Measurements from ENCODE around the gene HSD17B13.
"Not testable (repeated sequence)": the region's sequence is repeated elsewhere in the genome, so short reads cannot be mapped to it uniquely, and the experiment has no call there.

The HSD17B13 gene

GRCh38 chr4:87304745-87305432 is 17.8 kb downstream of the HSD17B13 start:
- Histone ChIP-seq H3K27ac (ENCODE audit: low read depth, low read length) (no peak overlapping the region), H3K4me1 (ENCODE audit: control insufficient read depth in 1 of 2, insufficient read depth in 2 of 2, low read length in 2 of 2) (no peaks in the 10 kb centered on the region), H3K36me3 (ENCODE audit: control insufficient read depth in 1 of 2, insufficient read depth in 2 of 2, low read length in 2 of 2) (no peaks in the 10 kb centered on the region), H3K27me3 (ENCODE audit: control insufficient read depth in 1 of 2, insufficient read depth in 2 of 2, low read length in 2 of 2) (no peaks in the 10 kb centered on the region), H3K9me3 (ENCODE audit: control insufficient read depth in 1 of 2, low read length in 2 of 2) (no peaks in the 10 kb centered on the region), H3K9ac (ENCODE audit: low read depth in 1 of 2, low read length in 2 of 2) (no peak overlapping the region), H3K4me3 (ENCODE audit: low read depth in 1 of 2, low read length in 2 of 2) (no peak overlapping the region)

- no peaks in the 10 kb centered on the region for H3K4me1 ChIP-seq (ENCODE audit: control insufficient read depth in 1 of 2, insufficient read depth in 2 of 2, low read length in 2 of 2)
- H3K9me3 ChIP-seq (ENCODE audit: control insufficient read depth in 1 of 2, low read length in 2 of 2) = no peaks in the 10 kb centered on the region
- no peak overlapping the region for H3K27ac ChIP-seq (ENCODE audit: low read depth, low read length)
- H3K36me3 ChIP-seq (ENCODE audit: control insufficient read depth in 1 of 2, insufficient read depth in 2 of 2, low read length in 2 of 2) = no peaks in the 10 kb centered on the region
- no peaks in the 10 kb centered on the region for H3K27me3 ChIP-seq (ENCODE audit: control insufficient read depth in 1 of 2, insufficient read depth in 2 of 2, low read length in 2 of 2)
- no peak overlapping the region for H3K4me3 ChIP-seq (ENCODE audit: low read depth in 1 of 2, low read length in 2 of 2)
- no peak overlapping the region for H3K9ac ChIP-seq (ENCODE audit: low read depth in 1 of 2, low read length in 2 of 2)
Measured at GRCh38 chr4:87299898-87300297, 22.8 kb downstream of the HSD17B13 start.

- no peak overlapping the region for H3K27ac ChIP-seq (ENCODE audit: low read depth, low read length)
- H3K9me3 ChIP-seq (ENCODE audit: control insufficient read depth in 1 of 2, low read length in 2 of 2) = peaks cover 0 to 4% of the 10 kb centered on the region in 2 donors
- H3K36me3 ChIP-seq (ENCODE audit: control insufficient read depth in 1 of 2, insufficient read depth in 2 of 2, low read length in 2 of 2) = no peaks in the 10 kb centered on the region
- no peak overlapping the region for H3K9ac ChIP-seq (ENCODE audit: low read depth in 1 of 2, low read length in 2 of 2)
- no peaks in the 10 kb centered on the region for H3K27me3 ChIP-seq (ENCODE audit: control insufficient read depth in 1 of 2, insufficient read depth in 2 of 2, low read length in 2 of 2)
- H3K4me3 ChIP-seq (ENCODE audit: low read depth in 1 of 2, low read length in 2 of 2) = no peak overlapping the region
- no peaks in the 10 kb centered on the region for H3K4me1 ChIP-seq (ENCODE audit: control insufficient read depth in 1 of 2, insufficient read depth in 2 of 2, low read length in 2 of 2)
Measured at GRCh38 chr4:87298362-87298761, 24.3 kb downstream of the HSD17B13 start.

- H3K4me3 ChIP-seq (ENCODE audit: low read depth in 1 of 2, low read length in 2 of 2); H3K27ac ChIP-seq (ENCODE audit: low read depth, low read length); H3K27me3 ChIP-seq (ENCODE audit: control insufficient read depth in 1 of 2, insufficient read depth in 2 of 2, low read length in 2 of 2); H3K36me3 ChIP-seq (ENCODE audit: control insufficient read depth in 1 of 2, insufficient read depth in 2 of 2, low read length in 2 of 2); H3K9me3 ChIP-seq (ENCODE audit: control insufficient read depth in 1 of 2, low read length in 2 of 2); H3K9ac ChIP-seq (ENCODE audit: low read depth in 1 of 2, low read length in 2 of 2); H3K4me1 ChIP-seq (ENCODE audit: control insufficient read depth in 1 of 2, insufficient read depth in 2 of 2, low read length in 2 of 2): not testable (repeated sequence)
Measured at GRCh38 chr4:87294911-87295310, 27.8 kb downstream of the HSD17B13 start.

GRCh38 chr4:87293889-87294288 is 28.8 kb downstream of the HSD17B13 start:
- not testable (repeated sequence) for H3K36me3 ChIP-seq (ENCODE audit: control insufficient read depth in 1 of 2, insufficient read depth in 2 of 2, low read length in 2 of 2); H3K9ac ChIP-seq (ENCODE audit: low read depth in 1 of 2, low read length in 2 of 2); H3K27ac ChIP-seq (ENCODE audit: low read depth, low read length); H3K4me3 ChIP-seq (ENCODE audit: low read depth in 1 of 2, low read length in 2 of 2); H3K4me1 ChIP-seq (ENCODE audit: control insufficient read depth in 1 of 2, insufficient read depth in 2 of 2, low read length in 2 of 2); H3K9me3 ChIP-seq (ENCODE audit: control insufficient read depth in 1 of 2, low read length in 2 of 2); H3K27me3 ChIP-seq (ENCODE audit: control insufficient read depth in 1 of 2, insufficient read depth in 2 of 2, low read length in 2 of 2)

GRCh38 chr4:87286970-87287369 is 35.7 kb downstream of the HSD17B13 start:
- H3K27me3 ChIP-seq (ENCODE audit: control insufficient read depth in 1 of 2, insufficient read depth in 2 of 2, low read length in 2 of 2) = no peaks in the 10 kb centered on the region
- H3K27ac ChIP-seq (ENCODE audit: low read depth, low read length) = no peak overlapping the region
- no peaks in the 10 kb centered on the region for H3K36me3 ChIP-seq (ENCODE audit: control insufficient read depth in 1 of 2, insufficient read depth in 2 of 2, low read length in 2 of 2)
- H3K4me1 ChIP-seq (ENCODE audit: control insufficient read depth in 1 of 2, insufficient read depth in 2 of 2, low read length in 2 of 2) = no peaks in the 10 kb centered on the region
- no peak overlapping the region for H3K4me3 ChIP-seq (ENCODE audit: low read depth in 1 of 2, low read length in 2 of 2)
- peaks cover 9 to 11% of the 10 kb centered on the region in 2 donors for H3K9me3 ChIP-seq (ENCODE audit: control insufficient read depth in 1 of 2, low read length in 2 of 2)
- no peak overlapping the region for H3K9ac ChIP-seq (ENCODE audit: low read depth in 1 of 2, low read length in 2 of 2)

GRCh38 chr4:87284268-87284667 is 38.4 kb downstream of the HSD17B13 start:
- H3K4me3 ChIP-seq (ENCODE audit: low read depth in 1 of 2, low read length in 2 of 2); H3K36me3 ChIP-seq (ENCODE audit: control insufficient read depth in 1 of 2, insufficient read depth in 2 of 2, low read length in 2 of 2); H3K9ac ChIP-seq (ENCODE audit: low read depth in 1 of 2, low read length in 2 of 2); H3K4me1 ChIP-seq (ENCODE audit: control insufficient read depth in 1 of 2, insufficient read depth in 2 of 2, low read length in 2 of 2); H3K27me3 ChIP-seq (ENCODE audit: control insufficient read depth in 1 of 2, insufficient read depth in 2 of 2, low read length in 2 of 2); H3K27ac ChIP-seq (ENCODE audit: low read depth, low read length): not testable (repeated sequence)
- H3K9me3 ChIP-seq (ENCODE audit: control insufficient read depth in 1 of 2, low read length in 2 of 2) = peaks cover 9 to 11% of the 10 kb centered on the region in 2 donors

- Histone ChIP-seq H3K4me1 (ENCODE audit: control insufficient read depth in 1 of 2, insufficient read depth in 2 of 2, low read length in 2 of 2) (no peaks in the 10 kb centered on the region), H3K9ac (ENCODE audit: low read depth in 1 of 2, low read length in 2 of 2) (no peak overlapping the region), H3K36me3 (ENCODE audit: control insufficient read depth in 1 of 2, insufficient read depth in 2 of 2, low read length in 2 of 2) (no peaks in the 10 kb centered on the region), H3K9me3 (ENCODE audit: control insufficient read depth in 1 of 2, low read length in 2 of 2) (peaks cover 9 to 11% of the 10 kb centered on the region in 2 donors), H3K4me3 (ENCODE audit: low read depth in 1 of 2, low read length in 2 of 2) (no peak overlapping the region), H3K27ac (ENCODE audit: low read depth, low read length) (no peak overlapping the region), H3K27me3 (ENCODE audit: control insufficient read depth in 1 of 2, insufficient read depth in 2 of 2, low read length in 2 of 2) (no peaks in the 10 kb centered on the region)
Measured at GRCh38 chr4:87283151-87283550, 39.5 kb downstream of the HSD17B13 start.

- H3K4me3 ChIP-seq (ENCODE audit: low read depth in 1 of 2, low read length in 2 of 2) = no peak overlapping the region
- H3K9me3 ChIP-seq (ENCODE audit: control insufficient read depth in 1 of 2, low read length in 2 of 2) = peaks cover 5% of the 10 kb centered on the region in 2 donors
- H3K36me3 ChIP-seq (ENCODE audit: control insufficient read depth in 1 of 2, insufficient read depth in 2 of 2, low read length in 2 of 2) = no peaks in the 10 kb centered on the region
- H3K27me3 ChIP-seq (ENCODE audit: control insufficient read depth in 1 of 2, insufficient read depth in 2 of 2, low read length in 2 of 2) = no peaks in the 10 kb centered on the region
- no peaks in the 10 kb centered on the region for H3K4me1 ChIP-seq (ENCODE audit: control insufficient read depth in 1 of 2, insufficient read depth in 2 of 2, low read length in 2 of 2)
- no peak overlapping the region for H3K27ac ChIP-seq (ENCODE audit: low read depth, low read length)
- no peak overlapping the region for H3K9ac ChIP-seq (ENCODE audit: low read depth in 1 of 2, low read length in 2 of 2)
Measured at GRCh38 chr4:87281603-87282002, 41.1 kb downstream of the HSD17B13 start.

- H3K9ac ChIP-seq (ENCODE audit: low read depth in 1 of 2, low read length in 2 of 2) = no peak overlapping the region
- H3K4me1 ChIP-seq (ENCODE audit: control insufficient read depth in 1 of 2, insufficient read depth in 2 of 2, low read length in 2 of 2) = no peaks in the 10 kb centered on the region
- no peak overlapping the region for H3K27ac ChIP-seq (ENCODE audit: low read depth, low read length)
Measured at GRCh38 chr4:87278335-87278794, 44.3 kb downstream of the HSD17B13 start.

More at GRCh38 chr4:87278335-87278794, 44.3 kb downstream of the HSD17B13 start:
- H3K36me3 ChIP-seq (ENCODE audit: control insufficient read depth in 1 of 2, insufficient read depth in 2 of 2, low read length in 2 of 2) = no peaks in the 10 kb centered on the region
- no peaks in the 10 kb centered on the region for H3K9me3 ChIP-seq (ENCODE audit: control insufficient read depth in 1 of 2, low read length in 2 of 2)
- H3K4me3 ChIP-seq (ENCODE audit: low read depth in 1 of 2, low read length in 2 of 2) = no peak overlapping the region
- H3K27me3 ChIP-seq (ENCODE audit: control insufficient read depth in 1 of 2, insufficient read depth in 2 of 2, low read length in 2 of 2) = no peaks in the 10 kb centered on the region
